Measurements from ENCODE around the gene DHRS4. TPM values are rescaled to one million over a fixed set of nuclear protein-coding genes. Genes with fewer than 3 reads are reported as not detected.
A peak's percentile ranks its signal among the peaks of the same experiment; 100 is the strongest.

DHRS4 gene
- polyA plus RNA-seq, 3 donors, result 40.4 to 68.1 (median 63.2) TPM

- peak; percentile 54 to 74 (median 70) for DNase-seq
- H3K4me1 Mint-ChIP-seq, result no peaks in the 10 kb centered on the region
- Histone ChIP-seq H2AFZ (ENCODE audit: insufficient read depth, low read depth, low read length, poor library complexity, severe bottlenecking) (no peak overlapping the region), H3K4me1 (ENCODE audit: control insufficient read depth in 1 of 2, insufficient read depth in 2 of 2, low read length in 2 of 2) (no peaks in the 10 kb centered on the region), H3K4me2 (replicated peaks; ENCODE audit: extremely low read depth, low read length, poor library complexity, severe bottlenecking) (no peak overlapping the region), H3K4me3 (replicated peaks in 1 of 3; ENCODE audit: low read depth in 2 of 3, low read length in 3 of 3) (no peak overlapping the region), H3K27ac (ENCODE audit: low read depth in 1 of 2, low read length in 2 of 2) (no peak overlapping the region), H4K20me1 (ENCODE audit: insufficient read depth, low read length) (no peaks in the 10 kb centered on the region), H3K9ac (ENCODE audit: insufficient read depth, low read length, poor library complexity, severe bottlenecking) (no peak overlapping the region), H3K36me3 (replicated peaks in 1 of 2; ENCODE audit: control insufficient read depth in 1 of 2, insufficient read depth in 2 of 2, low read length in 2 of 2) (no peaks in the 10 kb centered on the region), H3K79me2 (ENCODE audit: insufficient read depth, low read length) (no peaks in the 10 kb centered on the region), H3K9me3 (replicated peaks in 1 of 2; ENCODE audit: control insufficient read depth in 1 of 2, insufficient read depth in 1 of 2, low read length in 2 of 2) (no peaks in the 10 kb centered on the region), H3K27me3 (ENCODE audit: control insufficient read depth in 2 of 2, insufficient read depth in 2 of 2, low read length in 2 of 2) (no peaks in the 10 kb centered on the region)
- no peaks in the 10 kb centered on the region for H3K9me3 Mint-ChIP-seq
- H3K4me3 Mint-ChIP-seq, result no peak overlapping the region
- H3K36me3 Mint-ChIP-seq, result no peaks in the 10 kb centered on the region
- TF ChIP-seq, protein P1, sequence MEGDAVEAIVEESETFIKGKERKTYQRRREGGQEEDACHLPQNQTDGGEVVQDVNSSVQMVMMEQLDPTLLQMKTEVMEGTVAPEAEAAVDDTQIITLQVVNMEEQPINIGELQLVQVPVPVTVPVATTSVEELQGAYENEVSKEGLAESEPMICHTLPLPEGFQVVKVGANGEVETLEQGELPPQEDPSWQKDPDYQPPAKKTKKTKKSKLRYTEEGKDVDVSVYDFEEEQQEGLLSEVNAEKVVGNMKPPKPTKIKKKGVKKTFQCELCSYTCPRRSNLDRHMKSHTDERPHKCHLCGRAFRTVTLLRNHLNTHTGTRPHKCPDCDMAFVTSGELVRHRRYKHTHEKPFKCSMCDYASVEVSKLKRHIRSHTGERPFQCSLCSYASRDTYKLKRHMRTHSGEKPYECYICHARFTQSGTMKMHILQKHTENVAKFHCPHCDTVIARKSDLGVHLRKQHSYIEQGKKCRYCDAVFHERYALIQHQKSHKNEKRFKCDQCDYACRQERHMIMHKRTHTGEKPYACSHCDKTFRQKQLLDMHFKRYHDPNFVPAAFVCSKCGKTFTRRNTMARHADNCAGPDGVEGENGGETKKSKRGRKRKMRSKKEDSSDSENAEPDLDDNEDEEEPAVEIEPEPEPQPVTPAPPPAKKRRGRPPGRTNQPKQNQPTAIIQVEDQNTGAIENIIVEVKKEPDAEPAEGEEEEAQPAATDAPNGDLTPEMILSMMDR (IDR thresholded peaks at IDR 0.05), result peak; percentile 98
- intact Hi-C loops (cut with micrococcal nuclease), result loop anchor here in 1 of 2 donors (5.0 kb wide), 1 partner anchor 203 kb away; no protein-coding TSS in a partner anchor
- peaks cover 0 to 7% (median 0%) of the 10 kb centered on the region in 3 donors for H3K27me3 Mint-ChIP-seq (ENCODE audit: low read depth in 3 of 3)
- WGBS (ENCODE audit: insufficient coverage), result 11% methylated on average over 3 of the region's 3 CpGs
- H3K27ac Mint-ChIP-seq, result no peak overlapping the region
These were observed 23.7 kb upstream of the DHRS4 start for GRCh38 chr14:23929822-23930294.

DNA sequence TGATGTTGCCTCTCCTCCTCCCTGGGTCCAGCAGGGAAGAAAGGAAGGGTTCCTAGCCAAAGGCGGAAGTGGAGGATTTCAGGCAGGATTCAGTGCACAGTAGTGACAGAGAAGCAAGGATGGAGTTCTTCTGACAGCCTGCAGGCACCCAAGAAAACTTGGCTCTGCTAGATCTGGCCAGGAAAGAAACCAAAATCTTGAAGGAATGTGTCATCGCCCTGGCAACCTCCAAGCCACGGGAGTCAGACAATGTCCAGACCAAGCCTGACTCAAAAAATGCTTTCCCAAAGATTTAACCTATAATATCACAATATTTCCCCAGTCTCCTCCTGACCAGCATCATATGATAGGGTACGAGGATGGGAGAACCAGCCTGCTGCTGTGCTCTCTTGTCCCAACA is 22.8 kb upstream of the DHRS4 start:
- no peak overlapping the region for H2AFZ ChIP-seq (ENCODE audit: insufficient read depth, low read depth, low read length, poor library complexity, severe bottlenecking)
- H3K9ac ChIP-seq (ENCODE audit: insufficient read depth, low read length, poor library complexity, severe bottlenecking), result no peak overlapping the region
- no peaks in the 10 kb centered on the region for H3K4me1 Mint-ChIP-seq
- H3K9me3 Mint-ChIP-seq, result no peaks in the 10 kb centered on the region
- H3K4me3 Mint-ChIP-seq, result no peak overlapping the region
- intact Hi-C loops (cut with micrococcal nuclease), result no loop called here
- no peak overlapping the region for H3K4me2 ChIP-seq (replicated peaks; ENCODE audit: extremely low read depth, low read length, poor library complexity, severe bottlenecking)
- 100% methylated on average over 2 of the region's 4 CpGs for WGBS (ENCODE audit: insufficient coverage)
- TF ChIP-seq, protein P1 (IDR thresholded peaks at IDR 0.05), result no peak
- H3K36me3 ChIP-seq (replicated peaks in 1 of 2; ENCODE audit: control insufficient read depth in 1 of 2, insufficient read depth in 2 of 2, low read length in 2 of 2), result no peaks in the 10 kb centered on the region
- no peak for DNase-seq
- no peak overlapping the region for H3K4me3 ChIP-seq (replicated peaks in 1 of 3; ENCODE audit: low read depth in 2 of 3, low read length in 3 of 3)
- H3K79me2 ChIP-seq (ENCODE audit: insufficient read depth, low read length), result no peaks in the 10 kb centered on the region
- no peaks in the 10 kb centered on the region for H3K36me3 Mint-ChIP-seq
- no peak overlapping the region for H3K27ac Mint-ChIP-seq
- H3K9me3 ChIP-seq (replicated peaks in 1 of 2; ENCODE audit: control insufficient read depth in 1 of 2, insufficient read depth in 1 of 2, low read length in 2 of 2), result no peaks in the 10 kb centered on the region
- no peaks in the 10 kb centered on the region for H3K4me1 ChIP-seq (ENCODE audit: control insufficient read depth in 1 of 2, insufficient read depth in 2 of 2, low read length in 2 of 2)
- H3K27ac ChIP-seq (ENCODE audit: low read depth in 1 of 2, low read length in 2 of 2), result no peak overlapping the region
- no peaks in the 10 kb centered on the region for H3K27me3 ChIP-seq (ENCODE audit: control insufficient read depth in 2 of 2, insufficient read depth in 2 of 2, low read length in 2 of 2)
- H4K20me1 ChIP-seq (ENCODE audit: insufficient read depth, low read length), result no peaks in the 10 kb centered on the region
- peaks cover 0 to 9% (median 2%) of the 10 kb centered on the region in 3 donors for H3K27me3 Mint-ChIP-seq (ENCODE audit: low read depth in 3 of 3)
